A673 (cell line): ENCODE results near the gene RHBDD2.

Experiments
- CTCF ChIP-seq: fragments of 300-800, 200-600 bp; sonication (generic); conservative IDR thresholded peaks from 2 replicates; pipeline ENCODE4 v1.5.1; 2017; ENCODE audit warnings: low read depth, mild to moderate bottlenecking, antibody characterized with exemption, low read length, moderate library complexity, mixed read lengths
- EZH2 ChIP-seq: fragments of 200-600 bp; sonication (generic); IDR thresholded peaks from 2 replicates; pipeline ENCODE4 v1.6.1; 2017; ENCODE audit warnings: borderline replicate concordance, low read depth, mild to moderate bottlenecking, mixed read lengths, antibody characterized with exemption, low read length; ENCODE audit not compliant: poor library complexity, severe bottlenecking

- no peak for TF ChIP-seq CTCF
- no peak for TF ChIP-seq EZH2
Observed at GRCh38 chr7:75880242-75880641, 1.4 kb downstream of the RHBDD2 start.
